ENCODE measurements around the gene RTP1. TPM values are rescaled to one million over a fixed set of nuclear protein-coding genes. Genes with fewer than 3 reads are reported as not detected.

Gene RTP1
- total RNA-seq, 4 donors from 2014 or later = not detected

DNA sequence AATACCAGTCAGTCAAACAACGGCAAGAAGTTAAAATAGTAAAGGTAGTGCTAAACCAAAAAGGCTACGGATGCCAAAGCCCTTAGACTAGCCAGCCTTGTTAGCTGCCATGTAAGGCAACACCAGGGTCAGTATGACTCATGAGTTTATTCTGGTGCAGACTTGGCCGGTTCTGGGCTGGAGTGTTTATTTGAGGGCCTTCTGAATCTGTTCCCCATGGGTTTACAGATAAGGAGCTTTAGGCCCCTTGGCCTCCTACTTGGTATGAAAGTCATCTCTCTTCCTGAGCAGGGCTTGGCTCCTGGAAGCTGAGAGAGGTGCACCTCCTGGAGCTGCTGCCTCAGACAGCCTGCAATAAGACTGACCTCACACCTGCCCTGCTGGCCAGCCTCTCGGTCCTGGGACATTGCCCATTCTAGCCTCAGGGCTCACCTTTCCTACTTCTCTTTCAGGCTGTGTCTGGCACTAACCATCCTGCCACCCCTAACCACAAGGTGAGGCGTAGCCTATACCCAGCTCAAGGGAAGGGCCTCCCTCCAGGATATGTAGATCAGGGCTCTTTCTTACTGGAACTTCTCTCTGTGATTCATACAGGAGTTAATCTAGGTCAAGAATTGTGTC is 10.4 kb upstream of the RTP1 start:
- Histone ChIP-seq H3K27me3 (no peaks in the 10 kb centered on the region), H3K27ac (peak overlapping the region in 1 of 4 donors; percentile 80), H3K4me1 (no peaks in the 10 kb centered on the region), H3K36me3 (no peaks in the 10 kb centered on the region), H3K9me3 (no peaks in the 10 kb centered on the region), H3K4me3 (no peak overlapping the region)
- no peak for DNase-seq
- TF ChIP-seq, protein P1, sequence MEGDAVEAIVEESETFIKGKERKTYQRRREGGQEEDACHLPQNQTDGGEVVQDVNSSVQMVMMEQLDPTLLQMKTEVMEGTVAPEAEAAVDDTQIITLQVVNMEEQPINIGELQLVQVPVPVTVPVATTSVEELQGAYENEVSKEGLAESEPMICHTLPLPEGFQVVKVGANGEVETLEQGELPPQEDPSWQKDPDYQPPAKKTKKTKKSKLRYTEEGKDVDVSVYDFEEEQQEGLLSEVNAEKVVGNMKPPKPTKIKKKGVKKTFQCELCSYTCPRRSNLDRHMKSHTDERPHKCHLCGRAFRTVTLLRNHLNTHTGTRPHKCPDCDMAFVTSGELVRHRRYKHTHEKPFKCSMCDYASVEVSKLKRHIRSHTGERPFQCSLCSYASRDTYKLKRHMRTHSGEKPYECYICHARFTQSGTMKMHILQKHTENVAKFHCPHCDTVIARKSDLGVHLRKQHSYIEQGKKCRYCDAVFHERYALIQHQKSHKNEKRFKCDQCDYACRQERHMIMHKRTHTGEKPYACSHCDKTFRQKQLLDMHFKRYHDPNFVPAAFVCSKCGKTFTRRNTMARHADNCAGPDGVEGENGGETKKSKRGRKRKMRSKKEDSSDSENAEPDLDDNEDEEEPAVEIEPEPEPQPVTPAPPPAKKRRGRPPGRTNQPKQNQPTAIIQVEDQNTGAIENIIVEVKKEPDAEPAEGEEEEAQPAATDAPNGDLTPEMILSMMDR (IDR thresholded peaks at IDR 0.05) = no peak
- TF ChIP-seq POLR2A (IDR thresholded peaks at IDR 0.05) = no peak

- TF ChIP-seq, protein P1 (IDR thresholded peaks at IDR 0.05) = no peak
- no peak for TF ChIP-seq POLR2A (IDR thresholded peaks at IDR 0.05)
- H3K4me3 ChIP-seq = no peak overlapping the region
- H3K27ac ChIP-seq = peak overlapping the region in 1 of 4 donors; percentile 80
Measured at GRCh38 chr3:187188931-187189330, 8.4 kb upstream of the RTP1 start.

DNA sequence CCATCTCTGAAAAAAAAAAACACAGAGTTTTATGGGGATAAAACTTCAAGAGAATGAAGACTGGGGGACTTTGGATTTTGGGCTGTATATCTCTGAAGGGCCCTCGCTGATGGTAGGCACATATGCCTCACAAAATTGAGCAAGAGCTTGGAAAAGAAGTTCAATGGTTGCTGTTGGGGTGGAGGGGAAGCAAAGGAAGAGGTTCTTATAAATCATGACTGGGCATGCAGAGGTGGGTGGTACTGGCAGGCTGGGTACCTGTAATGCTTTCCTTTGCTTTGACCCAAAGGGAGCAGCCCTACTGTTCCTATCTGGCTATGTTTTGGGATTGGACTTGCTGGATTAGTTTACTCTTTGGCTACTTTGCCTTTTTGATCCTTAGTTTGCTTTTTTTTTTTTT is 6.0 kb upstream of the RTP1 start:
- TF ChIP-seq POLR2A (IDR thresholded peaks at IDR 0.05) = no peak
- TF ChIP-seq, protein P1 (IDR thresholded peaks at IDR 0.05) = no peak
- H3K9me3 ChIP-seq = no peaks in the 10 kb centered on the region
- H3K27ac ChIP-seq = no peak overlapping the region
- H3K4me1 ChIP-seq = no peaks in the 10 kb centered on the region
- no peak overlapping the region for H3K4me3 ChIP-seq
- no peak for DNase-seq
- no peaks in the 10 kb centered on the region for H3K36me3 ChIP-seq
- no peaks in the 10 kb centered on the region for H3K27me3 ChIP-seq

More at GRCh38 chr3:187188931-187189330, 8.4 kb upstream of the RTP1 start:
- Histone ChIP-seq H3K4me1 (no peaks in the 10 kb centered on the region), H3K9me3 (no peaks in the 10 kb centered on the region), H3K27me3 (no peaks in the 10 kb centered on the region), H3K36me3 (no peaks in the 10 kb centered on the region)
- DNase-seq = no peak

- Histone ChIP-seq H3K27ac (no peak overlapping the region), H3K36me3 (no peaks in the 10 kb centered on the region), H3K4me3 (no peak overlapping the region), H3K27me3 (no peaks in the 10 kb centered on the region), H3K4me1 (no peaks in the 10 kb centered on the region), H3K9me3 (no peaks in the 10 kb centered on the region)
- TF ChIP-seq POLR2A (IDR thresholded peaks at IDR 0.05) = no peak
- TF ChIP-seq, protein P1 (IDR thresholded peaks at IDR 0.05) = no peak
- DNase-seq = no peak
Measured at GRCh38 chr3:187193181-187193580, 4.1 kb upstream of the RTP1 start.

DNA sequence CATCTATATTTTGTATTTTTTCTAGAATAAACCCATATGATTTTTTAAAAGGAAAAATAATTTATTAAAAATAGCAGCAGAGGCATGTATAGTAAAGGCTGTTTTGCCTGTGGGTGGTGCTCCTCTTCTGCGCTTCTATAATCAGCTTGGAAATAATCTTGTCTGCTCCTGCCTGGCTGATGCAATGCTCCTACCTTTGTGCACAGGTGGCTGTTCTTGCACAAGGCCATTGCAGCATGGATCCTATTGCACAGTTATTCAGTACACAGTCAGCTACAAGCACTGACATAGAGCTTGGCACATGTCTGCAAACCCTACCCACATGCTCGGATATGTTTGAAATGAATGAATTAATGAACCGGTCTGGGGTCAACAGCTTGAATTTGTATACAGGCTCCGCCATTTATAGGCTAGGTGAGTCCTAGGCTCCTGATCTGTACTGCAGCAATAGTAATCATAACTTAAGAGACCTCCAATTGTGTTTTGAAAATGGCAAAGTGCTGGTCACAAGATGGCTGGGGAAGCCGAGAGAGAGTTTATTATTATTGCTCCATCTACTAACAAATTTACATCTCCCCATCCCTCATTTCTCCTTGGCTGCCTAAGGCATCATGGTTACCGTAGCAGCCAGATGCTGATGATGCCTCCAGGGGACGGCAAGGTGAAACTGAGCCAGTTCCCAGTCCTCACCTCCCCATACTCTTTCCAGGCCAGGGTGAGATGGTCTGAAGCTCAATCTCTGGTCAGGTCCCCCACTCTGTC is 532 bp upstream of the RTP1 start:
- DNase-seq = no peak
- no peak for TF ChIP-seq POLR2A (IDR thresholded peaks at IDR 0.05)
- TF ChIP-seq, protein P1 (IDR thresholded peaks at IDR 0.05) = no peak
- no peaks in the 10 kb centered on the region for H3K27me3 ChIP-seq
- H3K36me3 ChIP-seq = no peaks in the 10 kb centered on the region
- H3K9me3 ChIP-seq = no peaks in the 10 kb centered on the region
- H3K4me1 ChIP-seq = no peaks in the 10 kb centered on the region
- no peak overlapping the region for H3K27ac ChIP-seq
- no peak overlapping the region for H3K4me3 ChIP-seq

Measured in Peyer's patch (tissue), 4 donors.